IMR-90 (cell line): ENCODE data around the gene ASIC2. TPM values are rescaled to one million over a fixed set of nuclear protein-coding genes. Genes with fewer than 3 reads are reported as not detected.

Experiments used
- ATAC-seq: fragments of 200-7000 bp; cut with Tn5 transposase; 2 replicates; pipeline ENCODE4 v1.9.1; 2020; ENCODE audit warnings: low read depth, mild to moderate bottlenecking, moderate library complexity
- BruUV-seq: library from RNA; stranded (reverse); fragments of 400-500 nt; replicated peaks from 2 replicates; lab custom pipeline; 2021; lab: Mats Ljungman, UMichigan
- CTCF ChIA-PET: fragments of 300-600 bp; formaldehyde crosslinking; extraction: SDS; loops from one replicate; lab custom pipeline; 2021; ENCODE audit warnings: antibody characterized with exemption; lab: Yijun Ruan, JAX
- POLR2A ChIA-PET: fragments of 300-600 bp; sonication (Branson Sonifier 250); formaldehyde crosslinking; loops from one replicate; lab custom pipeline; 2022; ENCODE audit warnings: antibody characterized with exemption; ENCODE audit not compliant: unreplicated experiment; lab: Charles Lee
- DNase-seq: peaks from one replicate; pipeline ENCODE4 v3.0.0; 2013
- H2AFZ ChIP-seq: replicated peaks from 2 replicates; pipeline ENCODE3; 2013; ENCODE audit warnings: low read length, mild to moderate bottlenecking; ENCODE audit not compliant: poor library complexity
- H2AK5ac ChIP-seq: 2 replicates; pipeline ENCODE4 v1.6.1; 2013; ENCODE audit warnings: low read depth, low read length, inconsistent platforms
- H2AK9ac ChIP-seq: replicated peaks from 2 replicates; pipeline ENCODE3; 2013; ENCODE audit warnings: mild to moderate bottlenecking, low read depth, low read length, moderate library complexity; ENCODE audit not compliant: poor library complexity
- H2BK120ac ChIP-seq: 2 replicates; pipeline ENCODE4 v1.6.1; 2013; ENCODE audit warnings: low read depth, low read length, inconsistent platforms
- H2BK15ac ChIP-seq: 3 replicates; pipeline ENCODE4 v1.6.1; 2013; ENCODE audit warnings: low read depth, low read length, inconsistent platforms
- H2BK20ac ChIP-seq: 2 replicates; pipeline ENCODE4 v1.6.1; 2013; ENCODE audit warnings: low read depth, mild to moderate bottlenecking, inconsistent platforms, low read length, moderate library complexity
- H2BK5ac ChIP-seq: 2 replicates; pipeline ENCODE4 v1.6.1; 2013; ENCODE audit warnings: mild to moderate bottlenecking, low read depth, low read length, inconsistent platforms; ENCODE audit not compliant: poor library complexity, severe bottlenecking
- H3K14ac ChIP-seq: replicated peaks from 2 replicates; pipeline ENCODE4 v1.6.1; 2013; ENCODE audit warnings: low read depth, low read length, inconsistent platforms
- H3K18ac ChIP-seq: 2 replicates; pipeline ENCODE4 v1.6.1; 2013; ENCODE audit warnings: low read depth, low read length, control low read depth
- H3K23ac ChIP-seq: 2 replicates; pipeline ENCODE4 v1.6.1; 2013; ENCODE audit warnings: low read depth, low read length, inconsistent platforms
- H3K27ac ChIP-seq: 2 replicates; pipeline ENCODE4 v1.5.1; 2013; ENCODE audit warnings: mild to moderate bottlenecking, control low read depth, low read length; ENCODE audit not compliant: insufficient read depth
- H3K27me3 ChIP-seq: 2 replicates; pipeline ENCODE4 v1.6.1; 2013; ENCODE audit warnings: low read length; ENCODE audit not compliant: control insufficient read depth, insufficient read depth
- H3K36me3 ChIP-seq: 2 replicates; pipeline ENCODE4 v1.6.1; 2013; ENCODE audit warnings: low read length, mixed read lengths; ENCODE audit not compliant: control insufficient read depth, insufficient read depth
- H3K4ac ChIP-seq: 2 replicates; pipeline ENCODE4 v1.6.1; 2013; ENCODE audit warnings: low read depth, low read length, inconsistent platforms
- H3K4me1 ChIP-seq: 2 replicates; pipeline ENCODE4 v1.6.1; 2013; ENCODE audit warnings: low read length, mixed read lengths; ENCODE audit not compliant: control insufficient read depth, insufficient read depth
- H3K4me2 ChIP-seq: 2 replicates; pipeline ENCODE4 v1.6.1; 2013; ENCODE audit warnings: low read depth, mild to moderate bottlenecking, control low read depth, low read length, moderate library complexity
- H3K4me3 ChIP-seq: 2 replicates; pipeline ENCODE4 v1.5.1; 2013; ENCODE audit warnings: low read depth, mild to moderate bottlenecking, control low read depth, low read length, moderate library complexity; ENCODE audit not compliant: insufficient read depth
- H3K56ac ChIP-seq: 2 replicates; pipeline ENCODE4 v1.6.1; 2013; ENCODE audit warnings: low read length, inconsistent platforms; ENCODE audit not compliant: insufficient read depth; ENCODE audit errors: extremely low read depth
- H3K79me1 ChIP-seq, 2 experiments: 2 replicates each; pipeline ENCODE4 v1.6.1; 2013; ENCODE audit warnings: low read length in 2 of 2, inconsistent platforms in 1 of 2, low read depth in 1 of 2
- H3K9ac ChIP-seq: 2 replicates; pipeline ENCODE4 v1.6.1; 2013; ENCODE audit warnings: low read depth, low read length, control low read depth
- H3K9me1 ChIP-seq: 2 replicates; pipeline ENCODE4 v1.6.1; 2013; ENCODE audit warnings: low read length, inconsistent platforms; ENCODE audit not compliant: insufficient read depth
- H3K9me3 ChIP-seq: 2 replicates; pipeline ENCODE4 v1.6.1; 2013; ENCODE audit warnings: low read length; ENCODE audit not compliant: control insufficient read depth, insufficient read depth
- H4K20me1 ChIP-seq: 2 replicates; pipeline ENCODE4 v1.6.1; 2013; ENCODE audit warnings: low read length, inconsistent platforms; ENCODE audit not compliant: insufficient read depth
- H4K5ac ChIP-seq: 2 replicates; pipeline ENCODE4 v1.6.1; 2013; ENCODE audit warnings: mild to moderate bottlenecking, low read depth, low read length, control low read depth
- H4K8ac ChIP-seq, 2 experiments: 2 replicates each; pipeline ENCODE4 v1.6.1; 2013; ENCODE audit warnings: low read depth in 2 of 2, low read length in 2 of 2, control low read depth in 1 of 2, inconsistent platforms in 1 of 2
- H4K91ac ChIP-seq: 2 replicates; pipeline ENCODE4 v1.6.1; 2013; ENCODE audit warnings: low read depth, low read length, inconsistent platforms; ENCODE audit not compliant: insufficient read depth
- SMC3 ChIP-seq: fragments of 150-350 bp; IDR thresholded peaks from 2 replicates; pipeline ENCODE4 v1.6.1; 2016; ENCODE audit warnings: low read depth, mild to moderate bottlenecking, antibody characterized with exemption, low read length, moderate library complexity
- WGBS, 2 experiments: methylation state at CpG; one replicate each; pipeline versions ENCODE4 v1.1.5 to v1.1.7; 2013; ENCODE audit warnings: missing lambda C conversion rate in 2 of 2; ENCODE audit not compliant: insufficient read length in 1 of 2; ENCODE audit errors: extremely low coverage in 2 of 2; 5-methylcytosine and 5-hydroxymethylcytosine counted together
- dilution Hi-C: fragments of 300-500 bp; cut with HindIII; formaldehyde crosslinking; loops from one replicate; pipeline ENCODE4 v1.14.3; 2018; ENCODE audit warnings: low sequenced_read_pairs; ENCODE audit not compliant: unreplicated experiment
- in situ Hi-C: fragments of 300-500 bp; cut with MboI; formaldehyde crosslinking; loops from 3 replicates; pipeline ENCODE4 v1.14.3; 2019; ENCODE audit warnings: low sequenced_read_pairs, inconsistent platforms, mixed read lengths
- intact Hi-C: fragments of 100-400 bp; cut with micrococcal nuclease; formaldehyde crosslinking; loops from 2 replicates; pipeline ENCODE4 v1.10.0; 2022
- polyA plus RNA-seq, 3 experiments: library from polyadenylated mRNA; depleted of rRNA; stranded (reverse); fragments of >200 nt; gene quantifications; 2 replicates each; pipeline ENCODE4 v1.2.3, GENCODE V29; 2012; ENCODE audit warnings: low replicate concordance in 1 of 3
- total RNA-seq: library from RNA; depleted of rRNA; stranded (reverse); fragments of >200 nt; gene quantifications from 2 replicates; pipeline ENCODE4 v1.2.3, GENCODE V29; 2012
- TF ChIP-seq, protein P1 (sequence below): fragments of 150-350 bp; IDR thresholded peaks from 2 replicates; pipeline ENCODE4 v1.6.1; 2017; ENCODE audit warnings: mild to moderate bottlenecking, antibody characterized with exemption, low read length, low read depth

The ASIC2 gene
- total and polyA plus RNA-seq, 2 of the 4 experiments (the other 2 are of a cell fraction): under 0.01 to 0.15 TPM

DNA sequence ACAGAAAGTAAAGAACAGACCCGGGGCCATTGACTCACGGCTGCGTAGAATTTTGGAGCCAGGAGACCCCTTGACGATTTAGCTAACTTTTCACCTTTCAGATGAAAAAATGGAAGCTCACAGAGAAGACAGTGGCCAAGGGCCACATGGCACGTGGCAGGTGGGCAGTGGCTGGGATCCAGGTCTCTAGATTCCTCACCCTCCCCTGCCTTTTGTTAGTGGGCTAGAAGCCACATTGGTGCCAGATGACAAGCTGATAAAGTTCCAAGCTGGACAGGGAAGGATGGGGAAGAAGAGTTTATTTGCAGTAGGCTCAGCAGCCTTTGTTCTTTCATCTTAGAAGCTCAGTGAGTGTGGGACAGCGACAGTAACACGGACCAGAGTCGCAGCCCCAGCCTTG is 195.7 kb downstream of the ASIC2 start:
- no peak overlapping the region for H4K5ac ChIP-seq
- no peak overlapping the region for H2BK5ac ChIP-seq
- no peak overlapping the region for H3K18ac ChIP-seq
- no peak overlapping the region for H3K4me2 ChIP-seq
- no CpG with 5 or more reads among the region's 8 CpGs for WGBS, 2 experiments
- no peak overlapping the region for H3K56ac ChIP-seq
- ChIA-PET CTCF (no interaction called here), POLR2A (no interaction called here)
- H3K9ac ChIP-seq: no peak overlapping the region
- no peaks in the 10 kb centered on the region for H3K9me1 ChIP-seq
- no peaks in the 10 kb centered on the region for H3K9me3 ChIP-seq
- H2AK5ac ChIP-seq: no peak overlapping the region
- H3K27me3 ChIP-seq: peaks cover 2% of the 10 kb centered on the region
- no TSS peak for BruUV-seq
- H3K4ac ChIP-seq: no peak overlapping the region
- no peak overlapping the region for H2AFZ ChIP-seq
- H3K4me1 ChIP-seq: no peaks in the 10 kb centered on the region
- no peak overlapping the region for H2AK9ac ChIP-seq
- TF ChIP-seq SMC3: no peak
- TF ChIP-seq, protein P1, sequence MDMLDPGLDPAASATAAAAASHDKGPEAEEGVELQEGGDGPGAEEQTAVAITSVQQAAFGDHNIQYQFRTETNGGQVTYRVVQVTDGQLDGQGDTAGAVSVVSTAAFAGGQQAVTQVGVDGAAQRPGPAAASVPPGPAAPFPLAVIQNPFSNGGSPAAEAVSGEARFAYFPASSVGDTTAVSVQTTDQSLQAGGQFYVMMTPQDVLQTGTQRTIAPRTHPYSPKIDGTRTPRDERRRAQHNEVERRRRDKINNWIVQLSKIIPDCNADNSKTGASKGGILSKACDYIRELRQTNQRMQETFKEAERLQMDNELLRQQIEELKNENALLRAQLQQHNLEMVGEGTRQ: no peak
- no peak overlapping the region for H2BK20ac ChIP-seq
- H4K8ac ChIP-seq: no peak overlapping the region
- dilution Hi-C loops: no loop called here
- no peak overlapping the region for H3K4me3 ChIP-seq
- H2BK120ac ChIP-seq: no peak overlapping the region
- H2BK15ac ChIP-seq: no peak overlapping the region
- in situ Hi-C loops: no loop called here
- H3K27ac ChIP-seq: no peak overlapping the region
- no peak overlapping the region for H3K14ac ChIP-seq
- intact Hi-C loops: no loop called here
- H3K79me1 ChIP-seq: no peaks in the 10 kb centered on the region
- H3K23ac ChIP-seq: no peak overlapping the region
- H4K20me1 ChIP-seq: no peaks in the 10 kb centered on the region
- DNase-seq (no peak), ATAC-seq (no peak)
- H3K36me3 ChIP-seq: no peaks in the 10 kb centered on the region
- H4K91ac ChIP-seq: no peak overlapping the region
